Astrocyte (in vitro differentiated cells and primary cell): ENCODE data around the gene DNAH5.

Experiments
- CTCF ChIP-seq: IDR thresholded peaks from 2 replicates; pipeline ENCODE4 v1.5.1; 2011; ENCODE audit warnings: low read depth, mild to moderate bottlenecking, inconsistent platforms, low read length, moderate library complexity; ENCODE audit not compliant: insufficient read depth
- EZH2 ChIP-seq: IDR thresholded peaks from 2 replicates; pipeline ENCODE4 v1.6.1; 2012; ENCODE audit warnings: mild to moderate bottlenecking, low read length, inconsistent platforms; ENCODE audit not compliant: insufficient read depth

DNA sequence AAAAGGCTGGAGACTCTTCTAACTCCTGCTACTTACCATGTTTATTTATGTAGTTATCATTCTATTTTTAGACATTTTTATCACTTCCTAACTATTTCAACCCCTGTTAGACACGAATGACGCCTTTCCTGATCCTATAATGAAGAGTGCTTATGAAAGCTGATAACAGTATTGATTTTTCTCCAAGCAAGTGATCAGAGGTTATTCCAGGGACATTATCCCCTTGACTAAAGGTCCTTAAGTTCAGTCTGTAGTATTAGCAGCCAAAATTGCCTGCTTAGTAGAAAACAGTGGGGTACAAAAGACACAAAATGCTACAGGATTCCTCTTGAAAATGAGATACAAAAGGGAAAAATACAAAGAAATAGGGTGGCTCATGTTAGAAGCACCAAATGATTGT lies 235.6 kb downstream of the DNAH5 start:
- TF ChIP-seq CTCF (no peak), EZH2 (no peak)
